LHCN-M2 (cell line): ENCODE data around the gene ZNF407. TPM values are rescaled to one million over a fixed set of nuclear protein-coding genes. Genes with fewer than 3 reads are reported as not detected.

Experiments
- DNase-seq: peaks from one replicate; pipeline ENCODE4 v3.0.0-alpha.2; 2012; ENCODE audit warnings: low read depth
- total RNA-seq: library from RNA; depleted of rRNA; stranded (reverse); fragments of >200 nt; gene quantifications from 2 replicates; pipeline ENCODE4 v1.2.3, GENCODE V29; 2014

ZNF407 gene
- total RNA-seq, 1 experiment from 2014 or later: 9.5 TPM

GRCh38 chr18:75045272-75045671 is 447.6 kb downstream of the ZNF407 start:
- DNase-seq: no peak

DNA sequence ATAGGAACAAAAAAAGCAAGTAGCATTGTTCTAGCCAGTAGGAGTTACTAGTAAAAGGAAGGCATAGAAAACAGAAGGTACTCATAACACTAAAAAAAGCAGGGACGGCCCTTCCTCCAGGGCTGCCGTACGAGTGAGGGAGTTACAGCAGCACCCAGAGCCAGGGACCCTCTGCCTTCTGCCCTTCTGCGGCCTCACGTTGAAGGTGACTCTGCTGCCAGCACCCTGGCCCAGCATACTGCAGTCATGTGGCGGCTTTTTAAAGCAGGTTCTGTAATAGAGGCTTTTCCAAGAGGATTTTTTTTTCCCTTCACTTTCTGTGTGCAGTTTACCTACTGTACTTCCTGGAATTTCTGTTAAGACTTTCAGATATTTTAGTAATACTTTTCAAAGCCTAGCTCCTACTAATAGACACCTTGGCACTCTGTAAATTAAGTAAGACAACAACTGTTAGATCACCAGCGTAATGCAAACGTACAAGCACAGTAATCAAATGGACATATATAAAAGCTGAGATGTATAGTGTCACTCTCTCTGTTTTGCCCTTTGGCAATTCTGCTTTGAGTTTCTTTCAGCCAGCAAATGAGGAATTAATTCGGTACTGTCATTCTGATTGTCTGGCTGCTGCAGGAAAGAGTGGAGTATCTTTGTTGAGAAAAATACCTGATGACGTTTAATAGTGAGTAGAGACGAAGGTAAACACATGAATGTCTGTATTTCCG is 449.7 kb downstream of the ZNF407 start:
- no peak for DNase-seq

DNA sequence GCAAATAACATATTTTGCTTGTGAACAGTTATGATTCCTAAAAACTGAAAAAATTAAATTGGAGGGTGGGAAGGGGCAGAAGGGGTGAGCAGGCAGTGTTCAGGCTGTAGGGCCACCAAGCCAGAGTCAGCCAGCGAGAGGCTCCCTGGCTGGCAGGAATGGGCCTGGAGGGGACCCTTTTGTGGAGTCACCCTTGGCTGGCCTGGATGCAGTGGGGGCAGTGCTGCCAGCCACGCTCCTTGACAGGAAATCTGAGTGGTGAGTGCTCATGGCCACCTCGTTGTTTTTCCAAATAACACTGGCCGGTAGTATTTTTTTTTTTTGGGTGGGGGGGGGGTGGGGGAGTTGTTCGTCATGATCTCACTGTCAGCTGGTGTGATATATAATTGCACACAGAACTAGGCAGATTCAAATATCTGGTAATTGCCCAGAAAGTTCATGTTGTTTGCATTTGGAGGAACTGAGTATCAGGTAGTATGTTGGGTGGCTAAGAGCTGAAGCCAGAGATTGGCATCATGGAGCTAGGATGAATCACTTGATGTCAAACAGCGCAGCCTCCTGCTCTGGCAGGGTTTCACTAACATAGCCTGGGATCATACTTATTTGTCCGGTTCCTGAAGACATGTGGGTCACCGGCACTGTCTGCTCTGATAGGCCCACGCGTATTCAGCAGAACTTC is 451.2 kb downstream of the ZNF407 start:
- DNase-seq: no peak

- no peak for DNase-seq
These were observed 451.8 kb downstream of the ZNF407 start for GRCh38 chr18:75049455-75049789.

GRCh38 chr18:75051757-75052156 is 454.1 kb downstream of the ZNF407 start:
- DNase-seq: no peak

- no peak for DNase-seq
These were observed 454.8 kb downstream of the ZNF407 start for GRCh38 chr18:75052475-75052874.

GRCh38 chr18:75053028-75053629 is 455.5 kb downstream of the ZNF407 start:
- peak; percentile 28 for DNase-seq

- DNase-seq: no peak
These were observed 456.4 kb downstream of the ZNF407 start for GRCh38 chr18:75054046-75054445.

GRCh38 chr18:75054611-75055010 is 456.9 kb downstream of the ZNF407 start:
- DNase-seq: no peak

DNA sequence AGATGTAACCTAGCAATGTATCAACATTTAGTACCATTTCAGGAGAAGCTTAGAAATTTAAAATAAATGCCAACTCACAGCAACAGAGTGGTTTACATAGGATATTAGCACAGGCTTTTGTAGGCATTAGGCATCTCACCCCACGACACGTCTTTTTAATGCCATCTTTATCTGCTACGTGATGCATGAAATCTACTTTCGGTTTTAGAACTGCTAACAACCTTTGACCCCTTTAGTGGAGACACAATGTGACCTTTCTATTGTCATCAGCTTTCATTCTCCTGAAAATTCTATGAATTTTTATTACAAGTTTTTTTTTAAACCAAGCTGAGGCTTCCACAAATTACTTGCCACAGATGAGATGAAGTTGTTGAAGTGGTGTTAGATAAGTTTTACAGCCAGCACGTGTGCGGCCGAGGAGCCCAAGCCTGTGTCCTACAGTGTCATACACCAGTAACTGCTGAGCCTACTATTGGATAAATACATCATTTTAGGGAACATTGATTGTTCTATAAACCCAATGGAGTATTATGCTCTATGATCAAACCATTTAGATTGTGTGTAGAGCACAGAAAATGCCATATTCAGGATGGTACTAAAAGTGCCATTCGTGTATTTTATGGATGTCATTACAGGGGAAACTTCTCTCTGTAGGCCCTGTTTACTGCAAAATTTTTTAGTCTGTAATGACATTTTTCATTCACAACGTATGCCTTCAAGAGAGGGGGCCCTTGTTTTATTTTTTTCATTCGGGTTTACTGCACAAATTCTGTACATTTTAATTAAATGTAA is 459.7 kb downstream of the ZNF407 start:
- DNase-seq: no peak

DNA sequence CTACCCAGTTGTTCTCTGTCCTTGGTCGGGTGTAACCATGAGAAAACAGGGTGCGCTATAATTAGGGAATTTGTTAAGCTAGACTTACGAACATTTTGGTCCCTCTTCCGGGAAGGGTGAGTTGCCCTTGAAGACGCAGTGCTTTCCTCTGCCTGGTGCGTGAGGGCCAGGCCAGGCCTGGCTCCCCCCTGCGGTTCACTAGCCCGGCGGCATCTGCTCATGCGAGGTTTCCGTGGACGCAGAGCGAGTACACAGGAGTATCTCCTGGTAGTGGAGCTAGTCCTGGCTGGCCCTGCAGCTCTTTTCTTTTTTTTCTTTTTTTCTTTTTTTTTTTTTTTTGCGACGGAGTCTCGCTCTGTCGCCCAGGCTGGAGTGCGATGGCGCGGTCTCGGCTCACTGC is 462.5 kb downstream of the ZNF407 start:
- no peak for DNase-seq

DNA sequence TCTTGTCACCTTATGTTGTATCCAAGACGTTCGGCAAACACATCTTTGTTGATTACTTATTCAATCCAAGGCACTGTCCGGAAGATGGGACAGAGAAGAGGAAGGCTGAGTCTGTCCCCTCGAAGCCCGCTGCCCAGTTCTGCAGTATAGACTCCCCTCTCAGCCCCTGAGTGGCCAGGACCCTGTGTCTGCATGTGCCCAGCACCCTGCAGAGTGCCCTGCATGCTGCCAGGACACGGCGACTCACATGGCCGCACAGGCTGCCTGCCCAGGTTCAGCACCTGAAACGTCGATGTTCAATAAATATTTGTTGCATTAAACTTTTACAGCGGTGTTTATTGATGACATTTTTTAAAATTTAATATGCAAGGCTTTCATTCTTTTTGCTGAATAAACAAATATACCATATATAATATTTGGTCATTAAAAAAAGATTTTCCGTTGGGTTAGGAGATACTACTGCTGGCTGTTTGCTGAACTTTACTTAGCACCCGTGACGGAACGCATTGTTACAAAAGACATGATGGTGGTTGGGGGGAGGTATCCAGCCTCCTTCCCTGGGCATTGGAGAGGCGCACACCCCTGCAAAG is 464.7 kb downstream of the ZNF407 start:
- no peak for DNase-seq

- DNase-seq: no peak
These were observed 465.5 kb downstream of the ZNF407 start for GRCh38 chr18:75063196-75063595.

DNA sequence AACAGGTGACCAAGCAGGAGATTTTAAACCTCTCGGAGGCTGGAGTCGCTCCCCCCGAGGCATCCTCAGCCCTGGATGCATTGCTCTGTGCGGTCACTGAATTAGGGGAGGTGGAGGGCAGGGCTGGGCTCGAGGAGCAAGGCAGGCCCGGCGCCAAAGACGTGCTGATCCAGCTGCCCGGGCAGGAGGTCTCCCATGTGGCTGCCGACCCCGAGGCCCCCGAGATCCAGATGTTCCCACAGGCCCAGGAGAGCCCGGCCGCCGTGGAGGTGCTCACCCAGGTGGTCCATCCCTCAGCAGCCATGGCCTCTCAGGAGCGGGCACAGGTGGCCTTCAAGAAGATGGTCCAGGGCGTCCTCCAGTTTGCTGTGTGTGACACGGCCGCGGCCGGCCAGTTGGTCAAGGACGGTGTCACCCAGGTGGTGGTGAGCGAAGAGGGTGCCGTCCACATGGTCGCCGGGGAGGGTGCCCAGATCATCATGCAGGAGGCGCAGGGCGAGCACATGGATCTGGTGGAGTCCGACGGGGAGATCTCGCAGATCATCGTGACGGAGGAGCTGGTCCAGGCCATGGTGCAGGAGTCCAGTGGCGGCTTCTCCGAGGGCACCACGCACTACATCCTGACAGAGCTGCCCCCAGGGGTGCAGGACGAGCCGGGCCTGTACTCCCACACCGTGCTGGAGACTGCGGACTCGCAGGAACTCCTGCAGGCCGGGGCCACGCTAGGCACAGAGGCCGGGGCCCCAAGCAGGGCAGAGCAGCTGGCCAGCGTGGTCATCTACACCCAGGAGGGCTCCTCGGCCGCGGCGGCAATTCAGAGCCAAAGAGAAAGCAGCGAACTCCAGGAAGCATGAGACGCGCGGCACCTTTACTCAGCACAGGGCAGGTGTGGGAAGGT is 466.2 kb downstream of the ZNF407 start:
- no peak for DNase-seq

DNA sequence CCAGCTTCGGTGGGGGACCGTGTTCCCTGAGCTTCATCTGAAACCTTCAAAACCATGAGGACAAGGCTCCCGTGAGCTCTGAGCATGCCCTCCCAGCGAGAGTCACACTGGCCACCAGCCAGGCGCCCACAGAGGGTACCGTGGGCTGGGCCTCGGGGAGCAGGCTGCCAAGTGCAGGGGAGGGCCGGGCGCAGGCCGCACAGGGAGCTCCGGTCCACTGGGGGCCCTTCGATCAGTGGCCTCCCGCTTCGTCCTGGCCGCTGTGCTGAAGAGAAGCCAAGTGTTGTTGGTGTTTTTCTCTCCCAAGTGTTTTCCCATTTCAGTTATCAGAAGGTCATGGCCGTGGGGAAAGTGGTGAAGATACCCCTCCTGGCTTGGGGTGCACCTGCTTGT is 466.8 kb downstream of the ZNF407 start:
- no peak for DNase-seq

GRCh38 chr18:75065251-75066000 is 467.8 kb downstream of the ZNF407 start:
- no peak for DNase-seq

- DNase-seq: no peak
These were observed 468.6 kb downstream of the ZNF407 start for GRCh38 chr18:75066021-75066880.

- DNase-seq: no peak
These were observed 469.3 kb downstream of the ZNF407 start for GRCh38 chr18:75066936-75067335.
